H9 (cell line): ENCODE data around the gene KDM2A. TPM values are rescaled to one million over a fixed set of nuclear protein-coding genes. Genes with fewer than 3 reads are reported as not detected.

Experiments
- DNase-seq: peaks from one replicate; pipeline ENCODE4 v3.0.0-alpha.2; 2017
- H2AFZ ChIP-seq: one replicate; pipeline ENCODE4 v1.6.1; 2013; ENCODE audit warnings: mild to moderate bottlenecking, low read length, control low read depth, moderate library complexity
- H2AK5ac ChIP-seq: 2 replicates; pipeline ENCODE4 v1.6.1; 2013; ENCODE audit warnings: low read length, control low read depth, mixed read lengths; ENCODE audit not compliant: insufficient read length
- H2BK120ac ChIP-seq: one replicate; pipeline ENCODE4 v1.6.1; 2013; ENCODE audit warnings: low read depth, mild to moderate bottlenecking, low read length, control low read depth, inconsistent platforms; ENCODE audit not compliant: poor library complexity, severe bottlenecking
- H2BK12ac ChIP-seq: 2 replicates; pipeline ENCODE4 v1.6.1; 2013; ENCODE audit warnings: low read length, control low read depth, mixed read lengths, low read depth; ENCODE audit not compliant: insufficient read length
- H2BK15ac ChIP-seq: 2 replicates; pipeline ENCODE4 v1.6.1; 2013; ENCODE audit warnings: low read depth, low read length, control low read depth
- H2BK20ac ChIP-seq: one replicate; pipeline ENCODE4 v1.6.1; 2013; ENCODE audit warnings: low read depth, mild to moderate bottlenecking, low read length, control low read depth, inconsistent platforms; ENCODE audit not compliant: poor library complexity, severe bottlenecking
- H2BK5ac ChIP-seq: 2 replicates; pipeline ENCODE4 v1.6.1; 2013; ENCODE audit warnings: low read length, control low read depth, mixed read lengths; ENCODE audit not compliant: insufficient read length
- H3K14ac ChIP-seq: 2 replicates; pipeline ENCODE4 v1.6.1; 2013; ENCODE audit warnings: low read length, control low read depth; ENCODE audit not compliant: insufficient read depth
- H3K18ac ChIP-seq: 2 replicates; pipeline ENCODE4 v1.6.1; 2013; ENCODE audit warnings: low read depth, mild to moderate bottlenecking, mixed read lengths, low read length, control low read depth; ENCODE audit not compliant: insufficient read length
- H3K23ac ChIP-seq: 2 replicates; pipeline ENCODE4 v1.6.1; 2013; ENCODE audit warnings: low read length, control low read depth, mixed read lengths, low read depth; ENCODE audit not compliant: insufficient read length
- H3K23me2 ChIP-seq: 2 replicates; pipeline ENCODE4 v1.6.1; 2013; ENCODE audit warnings: low read depth, mild to moderate bottlenecking, mixed read lengths, low read length, control low read depth; ENCODE audit not compliant: insufficient read length, poor library complexity, severe bottlenecking
- H3K27ac ChIP-seq: 2 replicates; pipeline ENCODE4 v1.5.1; 2013; ENCODE audit warnings: low read length, control low read depth, mixed read lengths, low read depth; ENCODE audit not compliant: insufficient read length
- H3K27me3 ChIP-seq: 2 replicates; pipeline ENCODE4 v1.6.1; 2013; ENCODE audit warnings: low read length, control low read depth, inconsistent platforms; ENCODE audit not compliant: insufficient read depth
- H3K4ac ChIP-seq: 2 replicates; pipeline ENCODE4 v1.6.1; 2013; ENCODE audit warnings: low read depth, mild to moderate bottlenecking, control low read depth, inconsistent platforms, low read length, moderate library complexity
- H3K4me1 ChIP-seq: 2 replicates; pipeline ENCODE4 v1.6.1; 2013; ENCODE audit warnings: low read length, control low read depth, inconsistent platforms; ENCODE audit not compliant: insufficient read depth
- H3K4me2 ChIP-seq: 2 replicates; pipeline ENCODE4 v1.6.1; 2013; ENCODE audit warnings: low read length, control low read depth, mixed read lengths; ENCODE audit not compliant: insufficient read length, insufficient read depth
- H3K56ac ChIP-seq: 2 replicates; pipeline ENCODE4 v1.6.1; 2013; ENCODE audit warnings: low read depth, mild to moderate bottlenecking, mixed read lengths, low read length, control low read depth; ENCODE audit not compliant: insufficient read length
- H3K79me1 ChIP-seq: 2 replicates; pipeline ENCODE4 v1.6.1; 2013; ENCODE audit warnings: low read depth, mild to moderate bottlenecking, moderate library complexity, low read length, control low read depth, inconsistent platforms; ENCODE audit not compliant: insufficient read depth, poor library complexity, severe bottlenecking
- H3K79me2 ChIP-seq: 2 replicates; pipeline ENCODE4 v1.6.1; 2013; ENCODE audit warnings: low read length, control low read depth, inconsistent platforms; ENCODE audit not compliant: insufficient read depth
- H3K9ac ChIP-seq: 2 replicates; pipeline ENCODE4 v1.6.1; 2013; ENCODE audit warnings: low read length, control low read depth, mixed read lengths; ENCODE audit not compliant: insufficient read length; ENCODE audit errors: extremely low read depth
- H3K9me3 ChIP-seq: one replicate; pipeline ENCODE4 v1.6.1; 2013; ENCODE audit warnings: low read depth, low read length, inconsistent platforms; ENCODE audit not compliant: control insufficient read depth
- H3T11ph ChIP-seq: one replicate; pipeline ENCODE4 v1.6.1; 2013; ENCODE audit warnings: mild to moderate bottlenecking, low read length, control low read depth, inconsistent platforms
- H4K20me1 ChIP-seq: one replicate; pipeline ENCODE4 v1.6.1; 2013; ENCODE audit not compliant: control insufficient read depth, insufficient read length, insufficient read depth
- H4K5ac ChIP-seq: 2 replicates; pipeline ENCODE4 v1.6.1; 2013; ENCODE audit warnings: low read depth, mild to moderate bottlenecking, mixed read lengths, low read length, control low read depth; ENCODE audit not compliant: insufficient read length
- H4K8ac ChIP-seq: replicated peaks from 2 replicates; pipeline ENCODE4 v1.6.1; 2013; ENCODE audit warnings: low read length, control low read depth, mixed read lengths, low read depth; ENCODE audit not compliant: insufficient read length
- H4K91ac ChIP-seq: 2 replicates; pipeline ENCODE4 v1.6.1; 2013; ENCODE audit warnings: low read depth, mild to moderate bottlenecking, moderate library complexity, mixed read lengths, low read length, control low read depth; ENCODE audit not compliant: insufficient read length
- H3K27ac Mint-ChIP-seq, 3 experiments: 2 replicates in 2 of 3; 3 replicates in 1 of 3; pipeline ENCODE4 v1.8.0; 2020 to 2021; ENCODE audit warnings: mixed read lengths in 3 of 3, mild to moderate bottlenecking in 1 of 3, moderate library complexity in 1 of 3
- H3K27me3 Mint-ChIP-seq: 2 replicates; pipeline ENCODE4 v1.8.0; 2021; ENCODE audit warnings: low read depth, mild to moderate bottlenecking, moderate library complexity, mixed read lengths
- H3K36me3 Mint-ChIP-seq, 3 experiments: 2 replicates in 2 of 3; 3 replicates in 1 of 3; pipeline ENCODE4 v1.8.0; 2020 to 2021; ENCODE audit warnings: low read depth in 3 of 3, mixed read lengths in 3 of 3; ENCODE audit not compliant: insufficient read depth in 1 of 3
- H3K4me1 Mint-ChIP-seq, 2 experiments: 2 replicates each; pipeline ENCODE4 v1.8.0; 2020; ENCODE audit warnings: mixed read lengths in 2 of 2
- H3K4me3 Mint-ChIP-seq, 2 experiments: 2 replicates in 1 of 2; 3 replicates in 1 of 2; pipeline ENCODE4 v1.8.0; 2020 to 2021; ENCODE audit warnings: mild to moderate bottlenecking in 2 of 2, mixed read lengths in 2 of 2, moderate library complexity in 1 of 2
- H3K9me3 Mint-ChIP-seq, 2 experiments: 2 replicates in 1 of 2; 3 replicates in 1 of 2; pipeline ENCODE4 v1.8.0; 2020; ENCODE audit warnings: mild to moderate bottlenecking in 2 of 2, mixed read lengths in 2 of 2, moderate library complexity in 1 of 2
- WGBS: extraction: QIAGEN DNeasy Blood & Tissue Kit; methylation state at CpG from one replicate; pipeline ENCODE4 v1.1.7; 2013; ENCODE audit warnings: missing lambda C conversion rate, low lambda C conversion rate, mixed read lengths; ENCODE audit not compliant: insufficient read length; ENCODE audit errors: extremely low coverage; 5-methylcytosine and 5-hydroxymethylcytosine counted together
- total RNA-seq: library from RNA; stranded (reverse); gene quantifications from 2 replicates; pipeline ENCODE4 v1.2.1, GENCODE V29; 2021
- TF ChIP-seq, protein P1 (sequence below): fragments of 200-600 bp; sonication (generic); conservative IDR thresholded peaks from 3 replicates; pipeline ENCODE4 v1.8.0; 2021; ENCODE audit warnings: antibody characterized with exemption, mild to moderate bottlenecking

KDM2A gene
- total RNA-seq, 1 experiment from 2014 or later, result 85.9 TPM

DNA sequence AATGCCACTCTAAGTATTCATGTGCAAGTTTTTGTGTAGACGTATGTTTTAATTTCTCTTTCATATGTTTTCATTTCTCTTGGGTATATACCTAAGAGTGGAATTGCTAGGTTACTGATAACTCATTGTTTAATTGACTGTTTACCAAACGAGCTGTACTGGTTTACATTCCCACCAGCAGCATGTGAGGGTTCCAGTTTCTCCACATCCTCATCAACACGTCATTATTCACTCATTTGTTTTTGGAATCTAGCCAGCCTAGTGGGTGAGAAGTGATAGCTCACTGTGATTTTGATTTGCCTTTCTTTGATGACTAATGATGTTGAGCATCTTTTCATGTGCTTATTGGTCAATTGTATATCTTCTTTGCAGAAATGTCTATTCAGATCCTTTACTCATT is 174.0 kb downstream of the KDM2A start:
- H3K14ac ChIP-seq, result no peak overlapping the region
- H3K27ac ChIP-seq, result no peak overlapping the region
- no peak overlapping the region for H2AFZ ChIP-seq
- no peaks in the 10 kb centered on the region for H3K4me1 ChIP-seq
- H3K4me2 ChIP-seq, result no peak overlapping the region
- no peak overlapping the region for H3K4ac ChIP-seq
- no peak overlapping the region for H3K9ac ChIP-seq
- Mint-ChIP-seq H3K27ac (no peak overlapping the region), H3K9me3 (peaks cover 16 to 21% of the 10 kb centered on the region in 2 experiments; a peak in 4 of 5 replicates), H3K36me3 (peaks cover 34 to 57% (median 42%) of the 10 kb centered on the region in 3 experiments), H3K4me1 (peaks cover 5 to 6% of the 10 kb centered on the region in 2 experiments), H3K27me3 (no peaks in the 10 kb centered on the region; the same call in 1 of the 2 replicates), H3K4me3 (no peak overlapping the region)
- no peak overlapping the region for H2AK5ac ChIP-seq
- peaks cover 6% of the 10 kb centered on the region for H3K23me2 ChIP-seq
- H3K79me2 ChIP-seq, result no peaks in the 10 kb centered on the region
- H2BK5ac ChIP-seq, result no peak overlapping the region
- no peak overlapping the region for H2BK20ac ChIP-seq
- H4K8ac ChIP-seq, result no peak overlapping the region
- H3K27me3 ChIP-seq, result no peaks in the 10 kb centered on the region
- DNase-seq, result no peak
- H3K79me1 ChIP-seq, result no peaks in the 10 kb centered on the region
- H3T11ph ChIP-seq, result no peak overlapping the region
- no peaks in the 10 kb centered on the region for H3K9me3 ChIP-seq
- no peak overlapping the region for H2BK12ac ChIP-seq
- no peak overlapping the region for H3K18ac ChIP-seq
- TF ChIP-seq, protein P1, sequence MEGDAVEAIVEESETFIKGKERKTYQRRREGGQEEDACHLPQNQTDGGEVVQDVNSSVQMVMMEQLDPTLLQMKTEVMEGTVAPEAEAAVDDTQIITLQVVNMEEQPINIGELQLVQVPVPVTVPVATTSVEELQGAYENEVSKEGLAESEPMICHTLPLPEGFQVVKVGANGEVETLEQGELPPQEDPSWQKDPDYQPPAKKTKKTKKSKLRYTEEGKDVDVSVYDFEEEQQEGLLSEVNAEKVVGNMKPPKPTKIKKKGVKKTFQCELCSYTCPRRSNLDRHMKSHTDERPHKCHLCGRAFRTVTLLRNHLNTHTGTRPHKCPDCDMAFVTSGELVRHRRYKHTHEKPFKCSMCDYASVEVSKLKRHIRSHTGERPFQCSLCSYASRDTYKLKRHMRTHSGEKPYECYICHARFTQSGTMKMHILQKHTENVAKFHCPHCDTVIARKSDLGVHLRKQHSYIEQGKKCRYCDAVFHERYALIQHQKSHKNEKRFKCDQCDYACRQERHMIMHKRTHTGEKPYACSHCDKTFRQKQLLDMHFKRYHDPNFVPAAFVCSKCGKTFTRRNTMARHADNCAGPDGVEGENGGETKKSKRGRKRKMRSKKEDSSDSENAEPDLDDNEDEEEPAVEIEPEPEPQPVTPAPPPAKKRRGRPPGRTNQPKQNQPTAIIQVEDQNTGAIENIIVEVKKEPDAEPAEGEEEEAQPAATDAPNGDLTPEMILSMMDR, result no peak
- H4K91ac ChIP-seq, result no peak overlapping the region
- no peak overlapping the region for H4K5ac ChIP-seq
- no peaks in the 10 kb centered on the region for H4K20me1 ChIP-seq
- H3K56ac ChIP-seq, result no peak overlapping the region
- no peak overlapping the region for H2BK15ac ChIP-seq
- no peak overlapping the region for H2BK120ac ChIP-seq
- no peak overlapping the region for H3K23ac ChIP-seq
- WGBS, result no CpG with 5 or more reads among the region's 3 CpGs
